CD4-positive, alpha-beta T cell treated with Interleukin-10 for 1 hour (primary cell): ENCODE data around the gene FAM170B.
A peak's percentile ranks its signal among the peaks of the same experiment; 100 is the strongest.

Experiments used
- DNase-seq: peaks from one replicate; pipeline ENCODE4 v3.0.0-alpha.2; 2020

The FAM170B gene

GRCh38 chr10:49168831-49169500, 35.1 kb upstream of the FAM170B start:
- no peak for DNase-seq

- no peak for DNase-seq
Observed at GRCh38 chr10:49168171-49168540, 34.3 kb upstream of the FAM170B start.

DNA sequence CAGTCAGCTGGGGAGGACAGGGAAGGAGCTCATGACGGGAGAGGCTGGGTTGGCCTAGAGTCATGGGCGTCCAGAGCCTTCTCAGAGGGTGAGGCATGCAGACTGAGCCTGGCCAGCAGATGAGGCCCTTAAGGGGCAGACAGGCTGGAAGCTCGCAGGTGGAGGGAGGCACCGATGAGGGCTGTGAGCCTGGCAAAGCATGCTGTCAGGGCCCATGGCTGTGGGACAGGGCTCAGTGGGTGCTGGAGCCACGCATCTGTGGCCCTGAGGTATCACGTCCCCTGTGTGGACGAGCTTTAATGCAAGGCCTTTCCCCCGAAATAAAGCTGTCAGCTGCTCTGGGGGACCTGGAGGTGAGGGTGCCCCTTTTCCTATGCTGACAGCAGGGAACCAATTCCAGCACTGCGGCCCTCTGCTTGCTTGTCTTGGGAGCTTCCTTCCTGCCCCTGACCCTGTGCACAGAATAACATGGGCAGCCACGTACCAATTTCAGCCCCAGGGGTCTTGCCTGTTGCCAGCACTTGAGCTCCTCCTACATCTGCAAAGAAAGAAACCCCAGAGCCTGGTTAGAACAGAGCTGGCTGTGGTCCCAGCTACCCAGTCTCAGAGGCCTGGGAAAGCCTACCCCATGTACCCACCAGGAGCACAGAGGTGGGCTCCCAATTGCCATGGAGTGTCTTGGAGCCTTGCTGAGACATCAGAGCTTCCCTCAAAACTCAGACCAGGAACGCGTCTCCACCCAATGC, 33.8 kb upstream of the FAM170B start:
- no peak for DNase-seq

DNA sequence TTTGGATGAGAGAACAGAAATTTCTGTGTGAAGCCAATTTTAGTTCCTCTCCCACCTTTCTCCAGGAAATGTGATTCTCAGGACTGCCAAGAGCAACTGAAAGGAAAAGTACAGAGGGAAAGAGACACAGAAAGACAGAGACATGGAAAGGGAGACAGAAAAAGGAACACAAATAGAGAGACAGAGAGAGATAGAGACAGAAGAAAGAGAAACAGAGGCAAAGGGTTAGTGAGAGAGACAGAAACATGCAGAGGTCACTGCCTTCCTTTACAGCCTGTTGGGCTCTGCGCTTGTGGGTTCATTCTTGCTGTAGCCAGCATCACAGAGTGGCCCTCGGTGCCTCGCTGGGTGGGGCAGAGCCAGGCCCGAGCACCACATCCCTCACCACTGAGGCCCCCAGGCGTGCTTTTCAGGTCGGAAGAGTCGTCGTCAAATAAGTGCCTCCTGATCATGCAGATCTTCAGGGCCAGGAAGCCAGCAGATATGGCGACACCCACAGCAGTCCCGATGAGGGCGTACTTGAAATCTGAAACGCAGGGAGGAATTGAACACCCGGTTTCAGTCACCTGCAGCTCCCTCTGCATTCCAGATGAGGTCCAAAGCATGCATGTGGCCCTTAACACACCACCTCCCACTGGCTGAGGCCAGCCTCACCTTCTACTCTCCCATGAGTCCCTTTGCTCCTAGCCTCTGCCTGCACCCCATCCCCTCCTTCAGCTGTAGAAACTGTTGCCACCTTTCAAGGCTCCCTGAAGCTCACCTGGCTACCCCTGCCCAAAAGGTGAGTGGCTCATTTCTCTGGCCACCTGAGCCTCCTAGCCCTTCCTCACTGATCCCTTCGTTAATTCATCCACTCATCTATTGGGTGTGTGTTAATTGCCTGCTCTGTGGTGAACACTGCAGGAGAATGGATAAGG, 32.9 kb upstream of the FAM170B start:
- DNase-seq = no peak

DNA sequence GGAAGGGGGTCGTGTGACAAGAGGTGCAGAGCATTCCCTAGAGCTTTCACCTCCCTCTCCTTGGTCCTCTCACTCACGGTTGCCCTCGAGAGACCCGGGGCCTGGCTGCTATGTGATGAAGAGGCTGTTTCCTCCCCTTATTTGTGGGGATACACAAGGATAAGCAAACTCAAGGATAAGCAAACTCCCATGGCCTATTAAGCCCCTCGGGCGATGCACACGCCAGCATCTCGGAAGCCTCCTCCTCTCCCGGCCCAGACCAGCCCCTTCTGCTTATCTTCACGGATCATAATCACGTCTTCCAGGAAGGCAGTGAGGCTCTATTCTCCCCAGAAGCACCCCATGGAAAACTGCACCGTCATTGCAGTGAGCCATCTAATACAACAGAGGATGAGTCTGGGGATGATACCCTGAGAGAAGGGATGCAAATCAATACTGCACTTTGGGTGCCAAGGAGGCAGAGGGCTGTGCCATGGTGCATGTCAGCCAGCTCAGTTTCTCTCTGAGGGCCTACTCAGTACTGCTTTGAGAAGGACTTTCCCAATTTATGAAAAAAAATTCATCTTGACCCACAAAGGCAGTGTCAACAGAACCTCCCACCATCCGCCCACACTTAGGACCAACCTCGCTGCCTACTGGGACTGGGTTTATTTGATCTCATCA, 32.1 kb upstream of the FAM170B start:
- no peak for DNase-seq

GRCh38 chr10:49165259-49165658, 31.4 kb upstream of the FAM170B start:
- DNase-seq = no peak

- DNase-seq = peak; percentile 42
Observed at GRCh38 chr10:49164559-49165188, 30.9 kb upstream of the FAM170B start.

GRCh38 chr10:49163741-49164140, 29.9 kb upstream of the FAM170B start:
- no peak for DNase-seq

DNA sequence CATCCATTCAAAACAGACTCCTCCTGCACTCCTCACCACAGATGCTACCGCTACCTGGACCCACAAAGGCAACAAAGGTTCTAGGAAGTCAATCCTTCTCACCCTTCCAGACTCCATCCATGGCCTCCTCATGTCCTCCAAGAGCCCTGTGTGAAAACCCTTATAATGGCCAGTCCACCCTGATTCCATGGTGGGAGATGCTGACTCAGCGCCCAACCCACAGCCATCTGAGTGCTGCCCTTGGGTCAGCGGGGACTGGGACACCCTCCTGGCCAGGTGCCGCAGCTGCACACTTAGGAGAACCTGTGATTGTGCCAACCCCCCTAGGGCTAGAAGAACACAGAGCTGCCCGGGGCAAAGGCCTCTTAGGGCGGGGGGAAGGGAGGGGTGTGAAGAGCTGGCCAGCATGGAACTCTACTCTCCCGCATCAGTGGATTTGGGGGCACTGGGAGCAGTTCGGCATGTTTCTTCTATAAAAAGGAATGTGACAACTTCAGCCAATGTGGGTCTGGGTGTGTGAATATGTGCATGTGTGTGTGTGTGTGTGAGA, 29.0 kb upstream of the FAM170B start:
- no peak for DNase-seq

DNA sequence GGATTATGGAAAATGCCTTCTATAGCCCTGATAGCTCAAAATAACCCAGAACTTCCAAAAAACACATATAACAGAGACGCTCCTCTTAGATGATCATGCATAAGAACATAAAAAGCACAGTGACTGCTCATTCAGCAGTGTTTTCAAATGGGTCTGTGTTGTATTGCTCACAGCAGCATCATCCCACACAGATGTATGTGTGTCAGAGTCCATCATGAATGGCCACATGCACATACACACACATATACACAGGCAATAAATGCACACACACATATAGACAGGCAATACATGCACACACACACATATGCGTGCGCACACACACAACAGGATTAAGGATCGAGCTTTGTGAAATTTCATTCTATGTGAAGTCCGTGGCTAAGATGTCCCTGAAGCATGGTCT, 28.2 kb upstream of the FAM170B start:
- no peak for DNase-seq

DNA sequence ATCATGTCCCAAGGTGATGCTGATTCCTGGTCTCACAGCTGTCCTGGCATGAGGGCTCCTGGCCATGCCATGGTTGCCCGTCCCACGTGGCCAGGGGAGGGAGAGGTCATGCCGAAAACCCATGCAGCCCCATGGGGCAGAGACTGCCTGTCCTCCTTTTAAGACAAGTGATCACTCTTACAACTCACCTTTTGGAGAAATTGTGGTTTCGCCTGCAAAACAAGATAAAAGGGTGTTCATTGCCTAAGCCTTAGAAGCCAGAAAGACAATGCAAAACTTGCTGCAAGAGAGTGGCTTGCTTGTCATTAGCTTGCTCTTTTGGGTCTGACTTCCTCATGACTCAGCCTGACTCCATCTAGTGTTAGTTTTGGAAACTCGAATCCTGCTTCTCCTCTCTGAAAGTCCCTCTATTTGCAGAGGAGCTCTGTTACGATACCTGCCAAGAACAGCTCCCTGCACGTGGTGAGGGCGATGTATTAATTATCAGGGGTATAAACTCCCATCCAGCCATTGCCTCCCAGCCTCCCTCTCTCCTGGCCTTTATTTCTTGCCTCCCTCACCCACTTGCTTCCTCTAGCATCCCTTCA, 27.7 kb upstream of the FAM170B start:
- DNase-seq = no peak

DNA sequence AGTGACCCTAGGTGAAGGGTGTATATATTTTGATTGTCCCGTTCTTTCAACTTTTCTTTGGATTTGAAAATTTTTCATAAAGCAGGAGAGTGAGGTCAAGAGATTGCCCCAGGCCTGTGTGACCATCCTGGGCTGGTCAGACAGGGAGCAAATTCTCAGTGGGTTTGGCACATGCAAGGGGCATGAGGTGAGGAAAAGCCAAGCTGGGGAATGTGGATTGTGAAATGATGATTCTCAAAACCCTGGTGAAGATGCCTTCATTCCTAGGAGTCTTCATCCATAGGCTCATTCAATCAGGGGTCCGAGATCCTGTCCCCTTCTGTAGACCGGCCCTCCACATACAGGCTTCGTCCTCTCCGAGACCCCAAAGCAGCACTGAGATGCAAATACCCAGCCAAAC, 27.0 kb upstream of the FAM170B start:
- no peak for DNase-seq

GRCh38 chr10:49160110-49160509, 26.3 kb upstream of the FAM170B start:
- no peak for DNase-seq

DNA sequence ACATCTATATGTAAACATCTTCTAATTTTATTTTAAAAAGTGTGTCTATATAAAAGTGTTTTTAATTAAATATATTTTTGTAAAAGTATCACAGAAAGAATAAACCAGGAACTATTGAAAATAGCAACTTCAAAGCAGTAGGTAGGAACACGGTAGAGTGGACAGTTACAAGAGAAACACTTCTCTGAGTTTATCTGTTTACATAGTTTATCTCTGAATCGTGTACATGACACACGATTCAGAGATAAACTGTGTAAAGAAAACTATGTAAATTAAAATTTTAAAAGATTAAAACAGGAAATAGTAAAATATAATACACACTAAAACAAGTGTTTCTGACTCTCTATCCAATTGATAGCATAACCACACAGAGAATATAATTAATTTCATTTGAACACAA, 25.1 kb upstream of the FAM170B start:
- no peak for DNase-seq

DNA sequence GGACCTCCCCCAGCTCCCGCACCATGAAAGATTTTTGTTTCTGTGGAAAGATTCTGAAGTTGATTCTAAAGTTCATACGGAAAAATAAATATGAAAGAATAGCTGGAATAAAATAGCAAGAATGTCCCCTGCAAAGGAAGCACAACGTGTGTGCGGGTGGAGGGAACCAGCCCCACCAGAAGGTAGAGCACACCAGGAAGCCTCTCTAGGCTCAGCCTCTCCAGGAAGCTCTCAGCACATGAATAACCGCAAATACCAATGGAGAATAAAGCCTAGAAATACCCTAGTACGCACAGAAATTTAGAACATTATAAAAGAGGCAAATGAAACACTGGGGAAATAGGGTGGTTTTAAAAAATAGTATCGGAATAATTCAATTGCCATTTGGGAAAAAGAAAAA, 24.6 kb upstream of the FAM170B start:
- no peak for DNase-seq

DNA sequence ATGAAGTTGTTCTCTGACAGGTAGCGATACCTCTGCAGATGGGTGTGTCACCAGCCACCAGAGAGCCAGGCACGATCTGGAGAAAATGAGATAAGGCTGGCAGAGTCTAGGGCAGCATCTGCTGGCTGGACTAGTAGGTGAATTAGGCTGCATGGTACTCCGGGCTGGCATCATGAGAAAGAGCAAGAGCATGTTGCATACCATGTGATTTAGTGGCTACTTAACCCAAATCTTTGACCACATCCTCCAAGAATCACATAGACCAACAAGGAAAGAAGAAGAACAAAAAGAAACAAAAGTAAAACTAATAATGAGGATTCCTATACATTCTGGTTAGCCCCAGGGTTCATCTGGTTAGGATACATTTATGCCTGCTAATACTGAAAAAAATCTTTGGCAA, 23.4 kb upstream of the FAM170B start:
- no peak for DNase-seq

DNA sequence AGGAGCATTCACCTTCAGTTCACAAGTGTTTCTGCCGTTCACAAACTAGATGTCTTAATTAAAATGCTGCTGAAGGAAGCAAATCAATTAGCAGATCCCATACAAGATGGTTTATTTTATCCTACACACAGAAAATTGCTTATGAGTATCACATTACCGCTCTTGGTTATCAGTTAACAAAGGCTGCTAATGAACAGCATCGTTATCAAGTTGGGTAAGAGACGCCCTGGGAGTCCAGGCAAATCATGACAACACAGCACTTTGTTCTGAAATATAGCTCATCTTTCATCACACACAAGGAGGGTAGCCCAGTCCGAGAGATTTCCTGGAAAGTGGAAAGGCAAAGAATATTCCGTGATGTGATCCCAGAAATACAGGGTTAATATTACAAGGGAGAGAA, 20.8 kb upstream of the FAM170B start:
- no peak for DNase-seq

DNA sequence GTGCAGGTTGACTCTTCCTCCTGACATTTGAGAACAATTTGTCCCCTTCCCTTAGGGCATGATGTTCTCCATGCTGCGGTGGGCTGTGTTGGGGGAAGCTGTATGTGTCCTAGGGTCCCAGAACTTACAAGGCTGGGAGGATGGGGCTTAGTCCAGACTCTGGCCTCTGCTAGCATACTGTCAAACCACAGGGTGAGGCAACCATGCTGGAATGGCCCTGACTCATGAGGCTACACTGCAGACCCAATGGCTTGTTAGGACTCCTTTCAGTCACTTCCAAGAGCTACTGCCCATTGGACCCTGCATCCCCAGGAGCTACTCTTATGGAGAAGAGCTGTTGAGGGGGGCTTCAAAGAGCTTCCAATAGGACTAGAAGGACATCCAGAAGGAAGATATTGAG, 20.1 kb upstream of the FAM170B start:
- no peak for DNase-seq

DNA sequence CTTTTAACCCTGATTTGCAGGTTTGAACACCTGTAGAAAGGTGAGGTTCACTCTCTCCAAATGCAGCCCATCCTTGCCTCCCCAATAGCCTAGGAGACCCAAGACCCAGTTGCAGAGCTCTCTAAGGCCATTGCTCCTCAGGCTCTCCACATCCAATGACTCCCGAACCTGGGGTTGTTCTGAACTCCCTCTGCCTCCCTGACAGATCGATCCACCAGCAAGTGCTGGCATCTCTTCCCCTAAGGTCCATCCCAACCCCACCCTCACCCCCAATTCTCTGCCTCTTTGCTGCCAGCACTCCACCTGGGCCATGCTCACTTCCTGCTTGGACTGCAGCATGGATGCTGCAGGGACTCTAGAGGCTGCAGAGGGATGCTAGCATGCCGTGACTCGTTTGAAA, 19.3 kb upstream of the FAM170B start:
- no peak for DNase-seq

DNA sequence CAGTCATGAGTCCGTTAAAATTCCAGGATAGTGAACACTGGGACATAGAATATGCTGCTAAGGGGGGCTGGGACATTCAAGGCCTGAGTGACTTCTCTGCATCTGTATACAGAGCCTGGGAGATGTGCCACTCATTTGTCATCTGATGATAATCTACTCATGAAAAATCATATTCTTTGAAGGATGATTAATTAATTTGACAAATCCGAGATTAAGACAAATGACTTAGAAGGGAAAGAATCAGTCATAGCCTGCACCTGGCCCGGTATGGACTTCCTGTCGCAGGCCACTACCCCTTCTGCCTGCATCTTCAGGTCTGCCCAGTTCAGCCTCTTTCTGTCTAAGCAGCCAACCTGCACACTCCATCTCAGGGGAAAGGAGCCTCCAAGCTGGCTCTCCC, 18.8 kb upstream of the FAM170B start:
- DNase-seq = no peak

DNA sequence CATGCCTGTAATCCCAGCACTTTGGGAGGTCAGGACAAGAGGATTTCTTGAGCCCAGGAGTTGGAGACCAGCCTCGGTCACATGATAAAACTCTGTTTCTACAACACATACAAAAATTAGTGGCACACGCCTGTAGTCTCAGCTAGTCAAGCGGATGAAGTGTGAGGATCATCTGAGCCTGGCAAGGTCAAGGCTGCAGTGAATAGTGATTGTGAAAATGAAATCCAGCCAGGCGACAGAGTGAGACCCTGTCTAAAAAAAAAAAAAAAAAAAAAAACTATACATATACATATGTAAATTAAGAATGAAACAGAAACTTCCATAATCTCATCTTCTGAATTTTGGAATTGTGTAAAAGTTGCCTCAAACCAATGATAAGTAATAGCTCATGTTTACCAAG, 18.2 kb upstream of the FAM170B start:
- no peak for DNase-seq

DNA sequence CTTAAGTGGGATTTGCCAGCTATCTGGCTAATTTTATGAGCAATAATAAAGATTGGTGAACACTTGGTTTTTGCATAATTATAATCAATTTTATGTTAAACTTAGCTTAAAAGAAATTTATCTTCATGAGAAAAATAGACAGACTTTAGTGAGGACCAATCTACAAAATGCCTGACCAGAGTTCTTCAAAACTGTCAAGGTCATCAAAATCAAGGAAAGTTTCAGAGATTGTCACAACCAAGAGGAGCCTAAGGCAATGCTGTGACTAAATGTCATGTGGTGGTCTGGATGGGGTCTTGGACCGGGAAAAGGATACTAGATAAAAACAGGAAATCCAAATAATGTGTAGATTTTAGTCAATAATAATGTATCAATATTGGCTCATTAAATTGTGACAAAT, 17.7 kb upstream of the FAM170B start:
- DNase-seq = no peak
